Fibroblast of lung (primary cell): ENCODE measurements around the gene CARD10. TPM values are rescaled to one million over a fixed set of nuclear protein-coding genes. Genes with fewer than 3 reads are reported as not detected.

Source experiments
- DNase-seq, 2 donors: peaks; one replicate each; pipeline versions ENCODE4 v3.0.0 to v3.0.0-alpha.2; 2010; ENCODE audit warnings: low read depth in 2 of 2
- H2AFZ ChIP-seq: 2 replicates; pipeline ENCODE4 v1.5.1; 2012; ENCODE audit warnings: low read length, control low read depth, inconsistent platforms
- H3K27ac ChIP-seq: 2 replicates; pipeline ENCODE4 v1.5.1; 2011; ENCODE audit warnings: low read length, control low read depth; ENCODE audit not compliant: insufficient read depth
- H3K27me3 ChIP-seq: 2 replicates; pipeline ENCODE4 v1.5.1; 2011; ENCODE audit warnings: mild to moderate bottlenecking, low read length; ENCODE audit not compliant: control insufficient read depth, insufficient read depth
- H3K36me3 ChIP-seq: 2 replicates; pipeline ENCODE4 v1.5.1; 2011; ENCODE audit warnings: low read length; ENCODE audit not compliant: control insufficient read depth, insufficient read depth
- H3K4me1 ChIP-seq: 2 replicates; pipeline ENCODE4 v1.5.1; 2011; ENCODE audit warnings: low read length; ENCODE audit not compliant: control insufficient read depth, insufficient read depth; ENCODE audit errors: extremely low read depth
- H3K4me2 ChIP-seq: 2 replicates; pipeline ENCODE4 v1.5.1; 2011; ENCODE audit warnings: low read length, control low read depth; ENCODE audit not compliant: insufficient read depth; ENCODE audit errors: extremely low read depth
- H3K4me3 ChIP-seq, 4 experiments: fragments of 200-600 bp in 1 of 4; sonication (generic) in 1 of 4; replicated peaks in 1 of 4; 2 replicates each; pipeline ENCODE4 v1.5.1; 2011 to 2016; ENCODE audit warnings: low read length in 4 of 4, low read depth in 3 of 4, mild to moderate bottlenecking in 3 of 4, control low read depth in 2 of 4, inconsistent platforms in 1 of 4, mixed read lengths in 1 of 4; ENCODE audit not compliant: insufficient read depth in 1 of 4; ENCODE audit errors: control extremely low read depth in 1 of 4
- H3K79me2 ChIP-seq: 2 replicates; pipeline ENCODE4 v1.5.1; 2012; ENCODE audit warnings: mild to moderate bottlenecking, low read length, inconsistent platforms; ENCODE audit not compliant: control insufficient read depth, insufficient read depth
- H3K9ac ChIP-seq: 2 replicates; pipeline ENCODE4 v1.5.1; 2011; ENCODE audit warnings: mild to moderate bottlenecking, low read length, control low read depth; ENCODE audit not compliant: insufficient read depth
- H3K9me3 ChIP-seq: 2 replicates; pipeline ENCODE4 v1.5.1; 2012; ENCODE audit warnings: low read depth, low read length; ENCODE audit not compliant: control insufficient read depth, insufficient read depth
- H4K20me1 ChIP-seq: 2 replicates; pipeline ENCODE4 v1.5.1; 2011; ENCODE audit warnings: low read length; ENCODE audit not compliant: control insufficient read depth, insufficient read depth; ENCODE audit errors: extremely low read depth
- CTCF ChIP-seq, 2 donors: IDR thresholded peaks in 1 of 2; conservative IDR thresholded peaks in 1 of 2; 1 replicate in 1 of 2; 2 replicates in 1 of 2; pipeline ENCODE4 v1.5.1; 2011 to 2012; ENCODE audit warnings: low read length in 2 of 2, control low read depth in 1 of 2, inconsistent platforms in 1 of 2, low read depth in 1 of 2, mild to moderate bottlenecking in 1 of 2
- EZH2 ChIP-seq: IDR thresholded peaks from 2 replicates; pipeline ENCODE4 v1.5.1; 2012; ENCODE audit warnings: low read length, control low read depth, mild to moderate bottlenecking; ENCODE audit errors: missing control alignments
- polyA plus RNA-seq, 2 donors: library from polyadenylated mRNA; depleted of rRNA in 1 of 2; stranded (reverse) in 1 of 2; unstranded in 1 of 2; fragments of >200 nt; gene quantifications; 2 replicates each; pipeline ENCODE4 v1.2.1, GENCODE V29; 2011 to 2012; ENCODE audit warnings: missing spikeins in 1 of 2
- total RNA-seq: library from RNA; depleted of rRNA; stranded (reverse); fragments of >200 nt; gene quantifications from 2 replicates; pipeline ENCODE4 v1.2.1, GENCODE V29; 2014

The CARD10 gene
- total and polyA plus RNA-seq, 2 donors (not counting 1 experiment from before 2014, with no cell fraction given) = 1.6 to 2.3 TPM

DNA sequence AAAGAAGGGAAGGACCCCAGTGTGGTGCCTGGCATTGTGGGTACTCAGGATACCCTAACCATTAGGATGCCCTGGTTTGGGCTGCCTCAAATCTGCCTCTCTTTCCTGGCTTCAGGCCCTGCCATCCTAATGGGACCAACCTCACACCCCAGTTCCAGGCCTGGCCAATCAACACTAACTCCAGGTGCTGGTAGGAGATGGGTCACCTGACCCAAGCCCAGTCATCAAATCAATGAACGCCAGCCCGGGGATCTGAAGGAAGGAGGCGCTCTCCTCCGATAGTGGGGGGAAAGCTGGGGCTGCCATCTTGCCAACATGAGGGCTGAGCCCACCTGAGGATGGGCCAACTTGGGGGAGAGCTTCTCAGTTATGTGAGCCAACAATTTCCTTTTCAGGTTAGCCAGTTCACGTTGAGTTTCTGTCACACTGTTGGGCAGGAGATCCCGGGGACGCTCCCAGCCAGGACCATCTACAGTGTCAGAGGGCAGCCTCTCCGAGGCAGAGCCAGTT, 45.7 kb downstream of the CARD10 start:
- DNase-seq = no peak
- no peak overlapping the region for H3K4me3 ChIP-seq
- no peak overlapping the region for H3K27ac ChIP-seq
- TF ChIP-seq CTCF (conservative IDR thresholded peaks at IDR 0.05 in 1 of 2, IDR thresholded peaks at IDR 0.05 in 1 of 2; ENCODE audit: low read depth in 1 of 2, low read length in 2 of 2) (no peak), EZH2 (no peak)
- H3K27me3 ChIP-seq = peaks cover 23% of the 10 kb centered on the region
- H3K4me2 ChIP-seq = no peak overlapping the region
- H4K20me1 ChIP-seq = no peaks in the 10 kb centered on the region
- no peaks in the 10 kb centered on the region for H3K36me3 ChIP-seq
- no peak overlapping the region for H3K9ac ChIP-seq
- H2AFZ ChIP-seq = no peak overlapping the region
- H3K4me1 ChIP-seq = no peaks in the 10 kb centered on the region
- no peaks in the 10 kb centered on the region for H3K79me2 ChIP-seq
- no peaks in the 10 kb centered on the region for H3K9me3 ChIP-seq

GRCh38 chr22:37472418-37473006, 46.7 kb downstream of the CARD10 start:
- Histone ChIP-seq H2AFZ (no peak overlapping the region), H3K9ac (no peak overlapping the region), H3K79me2 (no peaks in the 10 kb centered on the region), H3K9me3 (no peaks in the 10 kb centered on the region), H3K4me2 (no peak overlapping the region), H3K36me3 (no peaks in the 10 kb centered on the region), H4K20me1 (no peaks in the 10 kb centered on the region), H3K4me1 (no peaks in the 10 kb centered on the region), H3K4me3 (no peak overlapping the region), H3K27ac (no peak overlapping the region), H3K27me3 (peaks cover 29% of the 10 kb centered on the region)
- DNase-seq = peak in 1 of 2 donors; percentile 23
- TF ChIP-seq EZH2 (no peak), CTCF (conservative IDR thresholded peaks at IDR 0.05 in 1 of 2, IDR thresholded peaks at IDR 0.05 in 1 of 2; ENCODE audit: low read depth in 1 of 2, low read length in 2 of 2) (peak; percentile 51 to 62)

GRCh38 chr22:37471727-37472417, 47.3 kb downstream of the CARD10 start:
- DNase-seq = no peak
- no peaks in the 10 kb centered on the region for H3K79me2 ChIP-seq
- no peak overlapping the region for H2AFZ ChIP-seq
- H3K27me3 ChIP-seq = peaks cover 36% of the 10 kb centered on the region
- H3K9ac ChIP-seq = no peak overlapping the region
- H3K36me3 ChIP-seq = no peaks in the 10 kb centered on the region
- H3K4me3 ChIP-seq = no peak overlapping the region
- no peak overlapping the region for H3K27ac ChIP-seq
- no peaks in the 10 kb centered on the region for H3K9me3 ChIP-seq
- TF ChIP-seq CTCF (conservative IDR thresholded peaks at IDR 0.05 in 1 of 2, IDR thresholded peaks at IDR 0.05 in 1 of 2; ENCODE audit: low read depth in 1 of 2, low read length in 2 of 2) (no peak), EZH2 (no peak)
- no peaks in the 10 kb centered on the region for H4K20me1 ChIP-seq
- H3K4me2 ChIP-seq = no peak overlapping the region
- no peaks in the 10 kb centered on the region for H3K4me1 ChIP-seq
